CD4-positive, alpha-beta T cell treated with Interleukin-15 for 1 hour (primary cell): ENCODE measurements around the gene CACNA1E.

Experiments used
- DNase-seq: peaks from one replicate; pipeline ENCODE4 v3.0.0-alpha.2; 2020

CACNA1E gene

GRCh38 chr1:181485287-181486097 is 2.2 kb downstream of the CACNA1E start:
- no peak for DNase-seq

- no peak for DNase-seq
These were observed 2.7 kb downstream of the CACNA1E start for GRCh38 chr1:181486098-181486420.

- no peak for DNase-seq
These were observed 5.5 kb downstream of the CACNA1E start for GRCh38 chr1:181488866-181489265.

- no peak for DNase-seq
These were observed 7.0 kb downstream of the CACNA1E start for GRCh38 chr1:181490276-181490675.

GRCh38 chr1:181490740-181491712 is 7.7 kb downstream of the CACNA1E start:
- DNase-seq, result no peak

- DNase-seq, result no peak
These were observed 9.8 kb downstream of the CACNA1E start for GRCh38 chr1:181493166-181493565.

- DNase-seq, result no peak
These were observed 10.6 kb downstream of the CACNA1E start for GRCh38 chr1:181493885-181494284.

GRCh38 chr1:181496759-181497158 is 13.4 kb downstream of the CACNA1E start:
- no peak for DNase-seq

GRCh38 chr1:181497870-181498269 is 14.6 kb downstream of the CACNA1E start:
- DNase-seq, result no peak

- DNase-seq, result no peak
These were observed 16.5 kb downstream of the CACNA1E start for GRCh38 chr1:181499825-181500224.

- DNase-seq, result no peak
These were observed 17.3 kb downstream of the CACNA1E start for GRCh38 chr1:181500636-181501035.

GRCh38 chr1:181501612-181502011 is 18.3 kb downstream of the CACNA1E start:
- no peak for DNase-seq

GRCh38 chr1:181503171-181503810 is 20.0 kb downstream of the CACNA1E start:
- DNase-seq, result no peak

GRCh38 chr1:181504399-181504842 is 21.1 kb downstream of the CACNA1E start:
- no peak for DNase-seq

- DNase-seq, result no peak
These were observed 23.4 kb downstream of the CACNA1E start for GRCh38 chr1:181506563-181507353.

GRCh38 chr1:181508486-181509165 is 25.3 kb downstream of the CACNA1E start:
- DNase-seq, result no peak

GRCh38 chr1:181513786-181514297 is 30.5 kb downstream of the CACNA1E start:
- DNase-seq, result no peak

GRCh38 chr1:181514298-181515290 is 31.3 kb downstream of the CACNA1E start:
- DNase-seq, result no peak

- DNase-seq, result no peak
These were observed 33.4 kb downstream of the CACNA1E start for GRCh38 chr1:181516706-181517105.

- no peak for DNase-seq
These were observed 34.0 kb downstream of the CACNA1E start for GRCh38 chr1:181517181-181517875.
